Measurements from ENCODE around the gene ZBTB5. TPM values are rescaled to one million over a fixed set of nuclear protein-coding genes. Genes with fewer than 3 reads are reported as not detected.

Gene ZBTB5
- polyA plus RNA-seq, 2 of the 4 experiments (the other 2 are of a cell fraction), result 12.4 to 18.1 TPM

- H3K27ac ChIP-seq, result no peak overlapping the region
- DNase-seq (ENCODE audit: low read depth in 1 of 2, low spot score in 1 of 2), result no peak
- no peak for ATAC-seq
- ChIA-PET POLR2A (no interaction called here), CTCF (interaction anchor here (1.4 kb wide), 1 partner anchor 13 kb away, joined by 3 read pairs; no protein-coding TSS in a partner anchor)
- H3K4me1 ChIP-seq, result no peaks in the 10 kb centered on the region
- no peaks in the 10 kb centered on the region for H3K9me3 ChIP-seq
- no peak for FAIRE-seq
- TF ChIP-seq JUNB (IDR thresholded peaks at IDR 0.05), result no peak
- no peak for TF ChIP-seq EHMT2 (IDR thresholded peaks at IDR 0.05; ENCODE audit: low read depth)
- TF ChIP-seq HOXB13 (CRISPR knock-in tag; IDR thresholded peaks at IDR 0.05; ENCODE audit: low read depth), result no peak
- no peak for TF ChIP-seq ZSCAN20 (CRISPR knock-in tag; IDR thresholded peaks at IDR 0.05)
- TF ChIP-seq CBX2 (IDR thresholded peaks at IDR 0.05; ENCODE audit: borderline replicate concordance, low read depth), result no peak
- no peak for TF ChIP-seq KDM5A (IDR thresholded peaks at IDR 0.05)
- TF ChIP-seq PBX3 (IDR thresholded peaks at IDR 0.05), result no peak
- TF ChIP-seq SREBF2 (IDR thresholded peaks at IDR 0.05), result no peak
- no peak for TF ChIP-seq TFCP2L1 (CRISPR knock-in tag; IDR thresholded peaks at IDR 0.05)
- TF ChIP-seq USF2 (IDR thresholded peaks at IDR 0.05), result no peak
- TF ChIP-seq HEYL (CRISPR knock-in tag; IDR thresholded peaks at IDR 0.05), result no peak
- no peak for TF ChIP-seq MAX (IDR thresholded peaks at IDR 0.05)
- TF ChIP-seq REST (IDR thresholded peaks at IDR 0.05), result no peak
- no peak for TF ChIP-seq NFE2L2 (conservative IDR thresholded peaks at IDR 0.05; ENCODE audit: low read length)
- TF ChIP-seq CHD4 (IDR thresholded peaks at IDR 0.05; ENCODE audit: borderline replicate concordance), result no peak
- TF ChIP-seq EP300 (IDR thresholded peaks at IDR 0.05), result no peak
- TF ChIP-seq FOSL2 (IDR thresholded peaks at IDR 0.05), result no peak
- TF ChIP-seq FOSL2 (CRISPR knock-in tag; IDR thresholded peaks at IDR 0.05), result no peak
- no peak overlapping the region for H3K4me3 ChIP-seq
- H3K4me2 ChIP-seq, result no peak overlapping the region
- WGBS (ENCODE audit: missing lambda C conversion rate), result 99% methylated on average over 5 of the region's 5 CpGs
Measured at GRCh38 chr9:37504605-37505004, 39.4 kb upstream of the ZBTB5 start.

- Histone ChIP-seq H3K4me2 (no peak overlapping the region), H3K4me1 (no peaks in the 10 kb centered on the region), H3K9me3 (no peaks in the 10 kb centered on the region), H3K27ac (no peak overlapping the region), H3K4me3 (no peak overlapping the region)
- ChIA-PET POLR2A (no interaction called here), CTCF (no interaction called here)
- no peak for FAIRE-seq
- no peak for ATAC-seq
- WGBS (ENCODE audit: missing lambda C conversion rate), result 95% methylated on average over 3 of the region's 3 CpGs
- no peak for TF ChIP-seq KDM5A (IDR thresholded peaks at IDR 0.05)
- TF ChIP-seq RAD21 (conservative IDR thresholded peaks at IDR 0.05 in 1 of 2, IDR thresholded peaks at IDR 0.05 in 1 of 2), result no peak
- TF ChIP-seq JUNB (IDR thresholded peaks at IDR 0.05), result no peak
- no peak for TF ChIP-seq ZC3H11A (IDR thresholded peaks at IDR 0.05)
- TF ChIP-seq NR3C1 (IDR thresholded peaks at IDR 0.05), result no peak
- no peak for TF ChIP-seq ELK1 (IDR thresholded peaks at IDR 0.05; ENCODE audit: low read depth, low read length)
- TF ChIP-seq RARB (CRISPR knock-in tag; IDR thresholded peaks at IDR 0.05), result no peak
- TF ChIP-seq EP300 (IDR thresholded peaks at IDR 0.05), result no peak
- TF ChIP-seq HES2 (IDR thresholded peaks at IDR 0.05), result no peak
- no peak for TF ChIP-seq HMGXB4 (CRISPR knock-in tag; IDR thresholded peaks at IDR 0.05; ENCODE audit: borderline replicate concordance)
- no peak for DNase-seq (ENCODE audit: low read depth in 1 of 2, low spot score in 1 of 2)
Measured at GRCh38 chr9:37503736-37504135, 38.5 kb upstream of the ZBTB5 start.

Measured in A549 (cell line).